Skin epidermis (tissue), 12 donors: ENCODE data around the gene SLC16A3.
"Not testable (repeated sequence)": the region's sequence is repeated elsewhere in the genome, so short reads cannot be mapped to it uniquely, and the experiment has no call there.

Experiments
- H3K27ac ChIP-seq, 21 experiments: fragments of 200-600 bp; sonication (generic) in 11 of 21; one replicate each; pipeline ENCODE4 v1.5.0; 2020; ENCODE audit warnings: mild to moderate bottlenecking in 3 of 21, inconsistent platforms in 2 of 21, moderate library complexity in 2 of 21
- H3K4me3 ChIP-seq, 7 experiments: fragments of 200-600 bp; sonication (generic) in 2 of 7; one replicate each; pipeline ENCODE4 v1.5.0; 2020; ENCODE audit warnings: inconsistent platforms in 2 of 7, mild to moderate bottlenecking in 2 of 7, moderate library complexity in 1 of 7

SLC16A3 gene

DNA sequence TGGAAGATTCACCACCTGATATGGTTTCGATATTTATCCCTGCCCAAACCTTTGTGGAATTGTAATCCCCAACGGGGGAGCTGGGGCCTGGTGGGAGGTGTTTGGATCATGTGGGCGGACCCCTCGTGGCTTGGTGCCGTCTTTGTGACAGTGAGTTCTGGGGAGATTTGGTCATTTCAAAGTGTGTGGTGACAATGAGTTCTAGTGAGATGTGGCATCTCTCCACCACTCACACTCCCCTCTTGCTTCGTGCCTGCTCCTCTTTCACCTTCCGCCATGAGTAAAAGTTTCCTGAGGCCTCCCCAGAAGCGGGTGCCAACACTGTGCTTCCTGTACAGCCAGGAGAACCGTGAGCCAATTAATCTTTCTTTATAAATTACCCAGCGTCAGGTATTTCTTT, 25.9 kb upstream of the SLC16A3 start:
- no peak overlapping the region for H3K4me3 ChIP-seq
- H3K27ac ChIP-seq: no peak overlapping the region

DNA sequence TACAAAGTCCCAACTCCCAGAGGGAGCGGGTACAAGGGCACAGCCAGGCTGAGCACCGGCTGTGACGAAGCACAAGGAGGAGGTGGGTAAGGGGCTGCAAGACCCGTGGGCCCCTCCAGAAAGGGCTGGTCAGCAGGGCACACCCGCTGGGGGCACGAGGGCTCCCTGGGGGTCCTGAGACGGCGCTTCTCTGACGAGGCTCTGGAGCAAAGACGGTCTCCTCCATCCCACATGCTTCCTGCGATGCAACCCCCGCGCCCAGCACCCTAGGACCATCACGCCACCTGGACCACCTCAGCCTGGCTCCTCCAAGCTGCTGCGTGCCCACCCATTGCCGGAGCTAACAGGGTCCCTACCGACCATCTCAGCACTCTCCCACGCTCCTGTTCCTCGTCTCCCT, 24.9 kb upstream of the SLC16A3 start:
- no peak overlapping the region for H3K4me3 ChIP-seq
- no peak overlapping the region for H3K27ac ChIP-seq

DNA sequence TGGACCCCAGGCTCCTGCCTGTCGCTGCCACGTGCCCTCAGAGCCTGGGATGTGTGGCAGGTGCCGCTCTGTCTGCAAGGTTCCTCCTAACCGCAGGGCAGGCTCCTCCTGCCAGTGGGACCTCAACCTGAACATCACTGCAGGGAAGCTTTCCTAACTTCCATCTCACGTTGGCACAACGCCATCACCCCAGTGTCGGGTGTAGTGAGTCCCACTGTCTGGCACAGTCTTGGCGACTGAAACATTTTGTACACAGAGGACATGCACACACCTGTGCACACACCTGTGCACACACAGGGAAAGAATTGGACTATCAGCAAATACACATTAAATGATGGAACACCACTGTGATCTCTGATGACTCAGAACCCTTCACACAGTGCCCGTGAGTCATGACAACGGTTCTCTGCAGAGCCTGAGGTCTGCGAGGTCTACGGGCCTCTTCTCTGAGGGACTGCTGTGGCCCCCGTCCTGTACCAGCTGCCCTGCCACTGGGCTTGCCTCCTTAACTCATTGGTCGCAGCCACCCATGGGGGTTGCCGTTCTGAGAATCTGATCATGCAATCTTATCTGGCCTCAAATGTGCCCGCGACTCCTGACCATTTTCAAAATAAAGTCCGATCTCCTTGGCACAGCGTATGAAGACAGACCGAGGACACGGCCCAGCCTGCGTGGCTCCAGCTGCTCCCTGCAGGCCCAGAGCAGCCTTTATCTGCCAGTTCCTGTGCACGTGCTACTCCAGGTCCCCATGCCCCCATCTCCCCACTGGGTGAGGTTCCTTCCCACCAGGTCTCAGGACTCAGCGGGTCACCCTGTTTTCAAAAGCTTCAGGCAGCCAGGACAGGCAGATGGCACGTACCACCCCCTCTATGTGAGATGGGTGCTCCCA, 23.8 kb upstream of the SLC16A3 start:
- Histone ChIP-seq H3K4me3 (no peak overlapping the region), H3K27ac (peak overlapping the region in 14 of 21 experiments; percentile 6 to 91 (median 77))

DNA sequence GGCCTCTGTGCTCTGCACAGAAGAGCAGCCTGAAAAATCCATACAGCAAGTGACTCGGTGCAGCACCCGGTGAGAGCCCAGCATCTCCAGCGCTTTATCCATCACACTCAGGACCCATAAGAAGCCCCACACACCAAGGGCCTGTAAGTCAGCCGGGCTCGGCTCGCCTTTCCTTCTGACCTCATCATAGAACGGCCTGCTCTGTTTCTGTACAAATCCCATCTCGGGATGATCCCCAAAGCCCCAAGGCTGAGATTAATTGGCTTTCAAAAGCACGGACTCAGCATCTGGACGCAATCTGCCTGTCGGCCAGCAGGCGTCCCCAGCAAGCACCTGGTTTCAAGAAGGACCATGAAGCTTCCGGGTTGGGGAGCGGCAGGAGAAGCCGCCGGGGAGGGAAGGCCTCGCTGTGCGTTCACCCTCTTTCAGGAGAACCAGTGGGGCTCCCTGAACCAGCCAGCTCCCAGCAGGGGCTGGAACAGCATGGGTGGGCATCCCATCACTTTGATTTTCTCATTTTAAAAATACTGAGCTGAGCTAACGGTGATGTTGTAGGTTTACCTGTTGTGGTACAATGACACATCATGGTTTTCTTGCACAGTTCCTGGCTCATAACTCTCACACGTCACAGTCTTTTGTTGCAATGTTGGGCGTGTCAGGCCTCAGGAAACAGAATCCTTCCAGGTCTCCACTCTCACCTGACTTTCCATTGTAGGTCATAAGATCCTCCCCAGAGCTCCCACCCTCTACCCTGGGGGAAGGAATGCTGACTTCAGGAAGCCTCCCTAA, 22.9 kb upstream of the SLC16A3 start:
- peak overlapping the region in 1 of 7 experiments; percentile 7 for H3K4me3 ChIP-seq

DNA sequence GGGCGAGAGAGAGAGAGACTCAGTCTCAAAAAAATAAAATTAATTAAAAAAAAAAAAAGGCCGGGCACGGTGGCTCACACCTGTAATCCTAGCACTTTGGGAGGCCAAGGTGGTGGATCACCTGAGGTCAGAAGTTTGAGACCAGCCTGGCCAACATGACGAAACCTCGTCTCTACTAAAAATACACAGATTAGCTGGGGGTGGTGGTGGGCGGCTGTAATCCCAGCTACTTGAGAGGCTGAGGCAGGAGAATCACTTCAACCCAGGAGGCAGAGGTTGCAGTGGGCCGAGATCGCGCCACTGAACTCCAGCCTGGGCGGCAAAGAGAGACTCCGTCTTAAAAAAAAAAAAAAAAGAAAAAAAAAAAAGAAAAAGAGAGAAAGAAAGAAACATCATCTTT, 18.2 kb upstream of the SLC16A3 start:
- H3K27ac ChIP-seq, H3K4me3 ChIP-seq: not testable (repeated sequence)

More for the DNA sequence above, 22.9 kb upstream of the SLC16A3 start:
- H3K27ac ChIP-seq: peak overlapping the region in 20 of 21 experiments; percentile 1 to 91 (median 70)

DNA sequence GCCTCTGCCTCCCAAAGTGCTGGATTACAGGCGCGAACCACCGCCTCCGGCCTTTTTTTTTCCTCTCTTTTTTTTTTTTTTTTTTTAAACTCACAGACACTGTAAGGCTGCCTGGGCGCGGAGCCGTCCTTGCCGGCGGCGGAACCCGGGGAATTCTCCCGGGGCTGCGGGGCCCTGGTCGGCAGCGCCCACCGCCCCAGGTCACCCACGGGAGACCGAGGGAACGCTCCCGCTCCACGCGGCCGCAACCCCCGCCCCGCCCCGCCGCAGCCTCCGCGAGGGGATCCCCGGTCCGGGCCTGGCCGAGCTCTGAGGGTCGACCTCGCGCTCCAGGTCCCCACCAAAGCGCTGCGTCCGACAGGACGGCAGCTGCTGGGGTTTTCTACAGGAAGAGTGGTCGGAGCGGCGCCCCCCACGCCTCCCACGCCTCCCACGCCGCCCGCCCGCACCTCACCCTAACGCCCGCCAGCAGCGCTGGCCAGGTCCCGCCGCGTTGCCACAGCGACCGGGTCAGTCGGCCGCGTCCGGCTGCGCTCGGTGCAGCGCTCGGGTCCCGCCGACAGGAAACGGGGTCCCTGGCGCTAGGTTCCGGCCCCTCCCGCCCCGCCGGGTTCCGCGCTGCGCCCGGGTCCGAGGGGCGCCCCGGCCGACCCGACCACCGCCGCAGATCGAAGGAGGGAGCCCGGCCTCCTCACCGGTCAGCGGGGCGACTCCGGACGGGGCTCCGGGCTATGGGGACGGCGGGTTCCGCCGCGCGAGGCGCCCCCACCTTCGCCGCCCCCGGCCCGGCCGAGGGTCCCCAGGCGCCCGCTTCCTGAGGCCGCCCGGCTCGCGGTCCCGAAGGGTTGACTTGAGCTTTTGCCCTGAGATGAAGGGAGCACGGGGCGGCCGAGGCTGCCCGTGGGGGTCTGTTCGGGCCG, 16.3 kb upstream of the SLC16A3 start, which contains the start of gene CCDC57:
Gene CCDC57, minus strand, starts transcription at position 512 of the 920 bp plus-strand sequence. CDS start 10,898 bp downstream, outside the sequence.
- Histone ChIP-seq H3K27ac (peak within 1 kb of the TSS; percentile 71 to 98 (median 91)), H3K4me3 (peak within 1 kb of the TSS; percentile 80 to 98 (median 91))

DNA sequence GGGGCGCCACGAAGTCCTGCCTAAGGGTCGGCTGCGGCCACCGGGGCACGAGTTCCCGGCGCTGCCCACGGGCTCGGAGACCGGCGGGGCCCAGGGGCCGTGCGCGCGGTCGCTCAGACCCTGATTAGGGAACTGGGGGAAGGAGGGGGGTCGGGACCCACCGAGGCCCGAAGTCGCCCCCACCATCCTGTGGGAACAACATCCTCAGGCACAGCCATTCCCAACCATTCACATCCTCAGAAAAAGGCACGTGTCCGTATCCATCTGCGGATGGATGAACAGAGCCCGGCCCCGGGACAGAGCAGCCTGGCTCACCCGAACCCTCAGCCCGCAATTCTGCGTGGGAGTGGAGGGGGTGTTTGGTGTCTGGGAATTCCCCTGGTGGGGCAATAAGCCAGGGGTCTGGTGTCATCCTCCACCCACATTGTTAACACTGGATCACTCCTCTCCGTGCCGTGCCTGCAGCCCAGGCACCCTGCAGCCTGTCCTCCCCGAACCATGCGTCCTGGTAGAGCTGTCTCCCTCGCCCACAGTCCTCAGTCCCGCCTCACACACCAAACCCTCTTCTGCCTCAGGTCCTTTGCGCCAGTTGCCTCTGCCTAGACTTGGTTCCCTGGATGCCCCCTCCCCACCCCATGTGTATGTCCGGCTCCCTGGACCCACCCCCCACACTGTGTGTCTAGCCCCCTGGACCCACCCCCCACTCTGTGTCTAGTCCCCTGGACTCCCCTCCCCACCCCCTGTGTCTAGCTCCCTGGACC, 15.4 kb upstream of the SLC16A3 start:
- Histone ChIP-seq H3K4me3 (peak overlapping the region; percentile 80 to 98 (median 91)), H3K27ac (peak overlapping the region; percentile 71 to 98 (median 91))

DNA sequence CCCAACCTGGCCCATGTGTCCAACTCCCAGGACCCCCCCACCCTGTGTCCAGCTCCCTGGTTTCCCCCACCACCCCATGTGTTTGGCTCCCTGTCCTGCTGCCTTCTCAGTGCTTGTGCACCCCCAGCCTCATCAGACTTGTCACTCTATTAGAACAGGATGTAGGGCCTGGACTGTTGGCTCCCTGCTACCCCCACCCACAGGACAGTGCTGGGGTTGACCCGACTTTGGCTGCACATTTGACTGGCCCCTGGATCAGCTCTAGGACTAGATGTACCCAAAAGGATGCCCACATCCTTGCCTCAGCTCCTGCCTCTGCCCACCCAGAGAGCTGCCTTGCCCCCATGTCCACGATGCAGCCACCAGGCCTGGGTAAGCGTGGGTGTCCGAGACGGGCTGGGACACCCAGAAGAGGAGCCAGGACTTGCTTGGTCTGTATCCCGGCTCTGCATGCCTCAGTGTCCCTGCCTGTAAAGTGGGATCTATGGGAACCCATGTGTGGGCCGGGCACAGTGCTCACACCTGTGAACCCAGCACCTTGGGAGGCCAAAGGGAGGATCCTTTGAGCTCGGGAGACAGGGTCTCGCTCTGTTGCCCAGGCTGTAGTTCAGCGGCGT, 14.7 kb upstream of the SLC16A3 start:
- H3K27ac ChIP-seq: peak overlapping the region in 6 of 21 experiments; percentile 28 to 97 (median 89)
- H3K4me3 ChIP-seq: no peak overlapping the region

DNA sequence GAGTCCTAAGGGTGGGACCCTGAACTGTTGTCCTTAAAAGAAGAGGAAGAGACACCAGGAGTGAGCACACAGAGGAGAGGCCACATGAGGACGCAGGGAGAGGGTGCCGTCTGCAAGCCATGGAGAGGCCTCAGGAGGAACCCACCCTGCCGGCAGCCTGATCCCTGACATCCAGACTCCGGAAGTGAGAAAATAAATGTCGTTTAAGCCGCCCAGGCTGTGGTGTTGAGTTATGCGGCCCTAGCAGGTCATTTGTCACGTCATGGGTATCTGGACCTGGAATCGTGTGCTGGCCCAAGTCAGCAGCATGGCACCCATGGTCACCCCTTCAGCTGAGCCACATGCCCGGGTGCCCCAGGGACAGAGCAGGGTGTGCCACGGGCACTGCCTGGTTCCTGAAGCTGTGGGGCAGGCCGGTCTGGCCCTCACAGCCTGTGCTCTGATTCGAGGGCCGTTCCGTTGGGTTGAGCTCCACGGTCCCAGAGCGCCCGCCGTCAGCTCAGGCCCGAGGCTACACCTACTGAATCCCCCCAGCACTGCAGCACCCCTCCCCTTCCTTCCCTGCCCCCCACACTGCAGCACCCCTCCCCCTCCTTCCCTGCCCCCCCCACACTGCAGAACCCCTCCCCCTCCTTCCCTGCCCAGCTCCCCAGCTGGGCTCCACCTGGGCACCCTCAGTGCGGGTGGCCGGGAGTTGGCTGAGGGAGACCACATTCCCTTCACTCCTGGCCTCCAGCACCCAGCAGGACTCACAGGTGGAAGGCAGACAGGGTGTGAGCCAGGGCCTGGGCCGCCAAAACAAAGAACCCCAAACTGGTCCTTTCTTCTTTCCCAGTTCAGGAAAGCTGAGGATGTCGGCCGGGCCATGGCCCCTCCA, 13.5 kb upstream of the SLC16A3 start:
- H3K27ac ChIP-seq: peak overlapping the region in 19 of 21 experiments; percentile 17 to 95 (median 85)
- no peak overlapping the region for H3K4me3 ChIP-seq

DNA sequence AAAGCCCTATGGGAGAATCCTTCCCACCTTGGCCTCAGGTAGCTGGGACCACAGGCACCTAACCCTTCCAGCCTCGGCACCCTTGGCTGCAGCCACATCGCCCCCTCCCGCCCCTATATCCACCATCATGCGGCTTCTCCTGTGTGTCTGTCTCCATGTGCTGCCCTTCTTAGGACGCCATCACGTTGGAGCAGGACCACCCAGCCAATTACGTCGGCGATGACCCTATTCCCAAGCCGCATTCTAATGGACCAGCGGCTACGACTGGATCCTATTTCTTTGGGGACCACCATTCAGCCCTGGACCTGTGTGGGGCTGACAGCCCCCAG, 12.9 kb upstream of the SLC16A3 start:
- Histone ChIP-seq H3K4me3 (no peak overlapping the region), H3K27ac (peak overlapping the region; percentile 17 to 95 (median 84))

DNA sequence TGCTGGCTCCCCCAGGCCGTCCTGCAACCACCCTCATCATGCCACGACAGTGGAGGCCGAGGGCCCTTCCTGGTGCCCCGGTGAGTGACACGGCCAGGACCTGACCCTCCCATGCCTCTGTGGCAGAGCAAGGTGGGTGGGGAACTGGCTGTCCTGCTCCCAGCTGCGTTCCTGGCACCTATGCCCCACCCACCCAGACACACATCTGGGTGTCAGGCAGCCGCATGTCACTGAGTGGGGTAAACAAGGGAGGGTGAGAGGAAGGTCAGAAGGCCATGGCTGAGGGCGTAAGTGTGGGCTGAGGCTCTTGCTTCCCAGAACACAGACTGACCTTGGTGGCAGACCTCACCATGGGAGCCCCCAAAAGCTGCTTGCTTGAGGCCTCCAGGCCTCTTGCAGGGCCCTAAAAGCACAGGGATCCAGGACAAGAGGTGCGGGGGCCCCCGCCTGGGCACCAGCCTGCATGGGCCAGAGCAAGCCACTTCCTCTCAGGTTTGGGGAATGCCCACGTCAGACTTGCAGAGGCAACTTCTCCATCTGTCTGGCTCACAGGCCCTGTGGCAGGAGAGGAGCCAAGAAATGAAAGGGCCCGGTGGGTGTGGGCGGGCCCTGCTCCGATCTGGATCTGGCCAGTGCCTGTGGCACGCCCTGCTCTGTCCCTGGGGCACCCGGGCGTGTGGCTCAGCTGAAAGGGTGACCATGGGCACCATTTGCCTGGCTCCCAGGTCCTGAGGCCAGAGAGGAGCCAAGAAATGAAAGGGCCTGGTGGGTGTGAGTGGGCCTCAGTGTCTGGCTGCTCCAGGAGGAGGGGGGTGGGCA, 12.3 kb upstream of the SLC16A3 start:
- no peak overlapping the region for H3K4me3 ChIP-seq
- H3K27ac ChIP-seq: peak overlapping the region; percentile 17 to 95 (median 84)

DNA sequence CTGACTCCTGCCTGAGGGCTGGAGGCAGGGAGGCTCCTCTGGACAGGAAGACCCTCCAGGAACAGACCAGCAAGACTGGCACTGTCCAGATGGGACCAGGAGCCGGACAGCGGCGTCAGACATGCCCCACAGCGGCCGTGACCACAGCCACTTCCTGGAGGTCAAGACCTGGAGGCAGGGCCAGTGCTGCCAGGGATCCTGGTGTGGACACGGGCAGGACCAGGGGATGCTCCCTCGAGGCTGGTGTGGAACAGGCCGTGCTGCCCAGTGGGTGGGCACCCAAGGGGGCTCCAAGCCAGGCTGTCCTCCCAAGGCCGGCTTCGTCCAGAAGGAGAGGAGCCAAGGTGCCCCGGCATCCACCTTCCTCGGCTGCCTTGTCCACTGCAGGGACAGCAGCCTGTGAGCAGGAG, 11.7 kb upstream of the SLC16A3 start:
- peak overlapping the region; percentile 28 to 95 (median 84) for H3K27ac ChIP-seq
- H3K4me3 ChIP-seq: no peak overlapping the region

DNA sequence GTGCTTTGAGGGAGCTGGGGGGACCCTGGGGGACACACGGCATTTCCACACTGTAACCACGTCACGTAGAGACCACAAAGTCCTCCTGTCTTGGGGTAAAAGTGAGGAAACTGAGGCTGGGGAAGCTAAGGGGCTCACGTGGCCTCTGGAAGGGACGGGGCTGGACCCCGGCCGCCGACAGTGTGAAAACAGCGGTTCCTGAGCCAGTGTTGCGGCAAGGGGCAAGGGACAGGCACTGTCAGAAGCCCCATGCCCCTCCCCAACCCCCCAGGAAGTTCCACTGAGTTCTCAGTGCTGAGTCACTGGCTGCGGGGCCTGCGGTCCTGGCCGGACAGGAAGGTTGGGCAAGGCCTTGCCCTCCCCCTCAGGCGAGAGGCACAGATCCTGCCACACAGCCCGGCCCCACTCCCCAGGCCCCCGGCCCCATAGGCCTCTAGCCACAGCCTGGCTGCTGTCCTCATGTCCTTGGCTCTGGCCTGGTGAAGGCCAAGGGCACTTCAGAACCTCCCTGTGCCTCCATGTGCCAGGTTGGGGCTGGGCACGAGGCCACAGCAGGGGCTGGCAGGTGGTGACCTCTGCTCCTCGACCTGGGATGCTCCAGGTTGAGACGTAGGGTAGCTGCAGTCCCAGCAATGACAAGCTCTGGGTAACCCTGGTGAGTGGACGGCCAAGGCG, 11.2 kb upstream of the SLC16A3 start:
- no peak overlapping the region for H3K4me3 ChIP-seq
- H3K27ac ChIP-seq: peak overlapping the region; percentile 28 to 95 (median 84)

DNA sequence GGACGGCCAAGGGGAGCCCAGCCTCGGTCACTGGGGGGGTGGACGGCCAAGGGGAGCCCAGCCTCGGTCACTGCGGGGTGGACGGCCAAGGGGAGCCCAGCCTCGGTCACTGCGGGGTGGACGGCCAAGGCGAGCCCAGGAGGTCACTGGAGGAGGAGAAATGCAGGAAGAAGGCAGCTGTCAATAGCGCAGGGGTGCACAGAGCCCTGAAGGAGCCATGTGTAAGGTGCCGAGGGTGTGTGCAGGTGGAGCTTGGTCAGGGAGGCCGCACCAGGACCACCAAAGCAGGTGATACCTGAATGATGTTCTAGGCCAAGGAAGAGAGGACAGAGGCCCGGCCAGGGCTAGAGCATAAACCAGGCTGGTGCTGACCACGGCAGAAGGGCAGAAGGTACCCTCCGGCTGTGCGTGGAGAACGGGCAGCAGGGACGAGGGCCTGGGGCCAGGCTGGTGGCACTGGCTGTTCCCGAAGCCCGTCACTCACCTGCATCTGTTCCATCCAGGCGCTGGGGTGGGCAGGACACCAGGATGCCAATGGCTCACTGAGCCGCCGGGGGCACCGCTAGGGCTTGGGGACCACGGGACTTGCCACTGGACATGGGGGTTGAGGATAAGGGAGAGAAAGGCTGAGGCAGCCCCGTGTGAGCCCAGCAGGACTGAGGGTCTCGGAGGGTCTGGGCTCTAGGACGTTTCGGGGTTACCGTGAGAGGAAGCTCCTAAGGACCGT, 10.3 kb upstream of the SLC16A3 start:
- no peak overlapping the region for H3K4me3 ChIP-seq
- peak overlapping the region in 12 of 21 experiments; percentile 28 to 93 (median 84) for H3K27ac ChIP-seq

DNA sequence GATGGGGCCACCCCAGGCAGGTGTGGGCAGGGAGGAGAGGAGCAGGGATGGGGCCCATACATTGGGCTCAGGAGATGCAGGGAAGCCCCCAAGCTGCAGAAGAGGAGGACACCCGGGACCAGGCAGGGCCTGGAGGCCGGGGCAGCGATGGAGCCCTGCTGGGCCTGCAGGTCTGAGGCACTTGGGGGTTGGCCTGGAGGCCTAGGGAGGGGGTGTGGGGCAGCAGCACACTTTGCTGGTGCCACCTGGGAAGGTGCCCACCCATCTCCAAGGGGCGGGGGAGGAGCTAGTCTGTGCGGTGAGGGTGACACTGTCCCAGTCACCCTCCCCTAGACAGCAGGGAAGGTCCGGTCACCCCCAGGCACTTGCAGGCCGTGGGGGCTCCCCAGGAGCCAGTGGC, 9.8 kb upstream of the SLC16A3 start:
- H3K27ac ChIP-seq: peak overlapping the region in 7 of 21 experiments; percentile 28 to 92 (median 84)
- no peak overlapping the region for H3K4me3 ChIP-seq
